Thyroid gland (tissue), 4 donors: ENCODE data around the gene IRF2BPL.

Source experiments
- POLR2A ChIP-seq, 2 donors: fragments of 450-650 bp; IDR thresholded peaks; one replicate each; pipeline ENCODE4 v1.6.1; 2017; ENCODE audit warnings: antibody characterized with exemption in 2 of 2, mild to moderate bottlenecking in 2 of 2, moderate library complexity in 1 of 2
- TF ChIP-seq, protein P1 (sequence below), 6 experiments: fragments of 200-600 bp in 3 of 6; fragments of 450-650 bp in 3 of 6; sonication (generic) in 3 of 6; IDR thresholded peaks; one replicate each; pipeline ENCODE4 v1.5.1; 2016 to 2019; ENCODE audit warnings: antibody characterized with exemption in 6 of 6, mild to moderate bottlenecking in 2 of 6, inconsistent platforms in 1 of 6, moderate library complexity in 1 of 6

DNA sequence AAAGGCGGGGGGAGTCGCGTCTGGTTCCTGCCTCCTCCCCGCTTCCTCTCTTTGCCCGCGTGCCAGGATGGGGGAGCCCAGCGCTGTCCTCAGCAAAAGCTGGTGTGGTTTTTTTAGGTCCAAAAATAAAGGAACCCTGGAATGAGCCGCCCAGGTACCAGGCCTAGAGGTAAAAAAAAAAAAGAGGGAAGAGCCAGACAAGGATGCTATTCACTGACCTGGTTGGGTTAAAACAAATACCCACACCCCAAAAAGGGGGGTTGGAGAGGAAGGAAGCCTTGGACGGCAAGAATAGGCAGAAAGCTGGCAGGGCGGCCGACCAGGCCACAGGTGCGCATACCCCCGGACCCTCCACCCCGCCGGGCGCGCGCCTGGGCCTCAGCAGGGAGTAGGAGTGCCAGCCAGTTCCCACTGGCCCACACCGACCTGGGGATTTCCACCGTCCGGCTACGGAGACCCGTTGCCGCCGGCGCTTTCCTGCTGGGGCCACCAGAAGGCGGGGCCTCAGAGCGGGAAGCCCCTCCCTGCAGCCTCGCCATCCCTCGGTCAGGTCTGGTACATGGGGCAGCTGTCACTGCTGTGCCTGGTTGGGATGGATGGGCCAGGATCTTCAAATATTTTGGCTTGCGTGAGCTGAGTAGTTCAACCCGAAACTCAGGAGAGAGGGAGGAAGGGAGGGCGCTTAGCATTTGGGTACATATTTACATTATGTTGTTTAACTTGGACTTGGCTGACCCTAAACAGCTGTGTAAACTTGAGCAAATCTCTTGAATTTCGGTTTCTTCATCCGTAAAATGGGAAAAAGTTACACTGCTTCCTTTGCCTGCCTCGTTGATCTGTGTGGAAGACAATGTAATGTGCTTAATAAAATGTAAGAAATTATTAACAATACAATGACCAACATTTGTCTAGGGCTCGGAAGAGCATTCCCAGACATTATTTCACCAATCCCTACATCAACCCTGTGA is 5.4 kb upstream of the IRF2BPL start:
- TF ChIP-seq, protein P1, sequence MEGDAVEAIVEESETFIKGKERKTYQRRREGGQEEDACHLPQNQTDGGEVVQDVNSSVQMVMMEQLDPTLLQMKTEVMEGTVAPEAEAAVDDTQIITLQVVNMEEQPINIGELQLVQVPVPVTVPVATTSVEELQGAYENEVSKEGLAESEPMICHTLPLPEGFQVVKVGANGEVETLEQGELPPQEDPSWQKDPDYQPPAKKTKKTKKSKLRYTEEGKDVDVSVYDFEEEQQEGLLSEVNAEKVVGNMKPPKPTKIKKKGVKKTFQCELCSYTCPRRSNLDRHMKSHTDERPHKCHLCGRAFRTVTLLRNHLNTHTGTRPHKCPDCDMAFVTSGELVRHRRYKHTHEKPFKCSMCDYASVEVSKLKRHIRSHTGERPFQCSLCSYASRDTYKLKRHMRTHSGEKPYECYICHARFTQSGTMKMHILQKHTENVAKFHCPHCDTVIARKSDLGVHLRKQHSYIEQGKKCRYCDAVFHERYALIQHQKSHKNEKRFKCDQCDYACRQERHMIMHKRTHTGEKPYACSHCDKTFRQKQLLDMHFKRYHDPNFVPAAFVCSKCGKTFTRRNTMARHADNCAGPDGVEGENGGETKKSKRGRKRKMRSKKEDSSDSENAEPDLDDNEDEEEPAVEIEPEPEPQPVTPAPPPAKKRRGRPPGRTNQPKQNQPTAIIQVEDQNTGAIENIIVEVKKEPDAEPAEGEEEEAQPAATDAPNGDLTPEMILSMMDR (IDR thresholded peaks at IDR 0.05) = peak in 1 of 6 experiments; percentile 1
- peak; percentile 28 to 74 for TF ChIP-seq POLR2A (IDR thresholded peaks at IDR 0.05)
